HG03060 (cell line): ENCODE measurements around the gene EID1.
"Not testable (repeated sequence)": the region's sequence is repeated elsewhere in the genome, so short reads cannot be mapped to it uniquely, and the experiment has no call there.

Experiments
- ATAC-seq: cut with Tn5 transposase; IDR thresholded peaks from one replicate; pipeline ENCODE4 v1.9.1; 2021; ENCODE audit warnings: low read depth, moderate number of reproducible peaks; ENCODE audit not compliant: unreplicated experiment

The EID1 gene

GRCh38 chr15:48877630-48878595 lies at the start of gene EID1:
Gene EID1 (plus strand): TSS chr15:48878134. CDS start chr15:48878177, 43 bp downstream.
- peak; percentile 76 for ATAC-seq

GRCh38 chr15:48828471-48828870 lies 49.5 kb upstream of the EID1 start:
- no peak for ATAC-seq

- ATAC-seq: no peak
Observed at GRCh38 chr15:48828906-48829305, 49.0 kb upstream of the EID1 start.

GRCh38 chr15:48832648-48833047 lies 45.3 kb upstream of the EID1 start:
- no peak for ATAC-seq

GRCh38 chr15:48833526-48834239 lies 44.3 kb upstream of the EID1 start:
- no peak for ATAC-seq

GRCh38 chr15:48834756-48835155 lies 43.2 kb upstream of the EID1 start:
- no peak for ATAC-seq

GRCh38 chr15:48842501-48842900 lies 35.4 kb upstream of the EID1 start:
- ATAC-seq: no peak

GRCh38 chr15:48845123-48845522 lies 32.8 kb upstream of the EID1 start:
- no peak for ATAC-seq

GRCh38 chr15:48850648-48851047 lies 27.3 kb upstream of the EID1 start:
- no peak for ATAC-seq

GRCh38 chr15:48851956-48852355 lies 26.0 kb upstream of the EID1 start:
- ATAC-seq: no peak

GRCh38 chr15:48854434-48854833 lies 23.5 kb upstream of the EID1 start:
- not testable (repeated sequence) for ATAC-seq

GRCh38 chr15:48855501-48856440 lies 22.2 kb upstream of the EID1 start:
- no peak for ATAC-seq

GRCh38 chr15:48856942-48857341 lies 21.0 kb upstream of the EID1 start:
- ATAC-seq: no peak

GRCh38 chr15:48858401-48858800 lies 19.5 kb upstream of the EID1 start:
- ATAC-seq: no peak

- ATAC-seq: no peak
Observed at GRCh38 chr15:48859426-48859825, 18.5 kb upstream of the EID1 start.

- ATAC-seq: no peak
Observed at GRCh38 chr15:48861813-48862431, 16.0 kb upstream of the EID1 start.

GRCh38 chr15:48862705-48863104 lies 15.2 kb upstream of the EID1 start:
- ATAC-seq: no peak

GRCh38 chr15:48865370-48866079 lies 12.4 kb upstream of the EID1 start:
- ATAC-seq: no peak

- ATAC-seq: no peak
Observed at GRCh38 chr15:48866141-48866563, 11.8 kb upstream of the EID1 start.
